Common myeloid progenitor, CD34-positive (primary cell): ENCODE results near the gene FKBP15.

Experiments used
- CTCF ChIA-PET: fragments of 350-600 bp; sonication (Branson Sonifier 250); formaldehyde crosslinking; loops from one replicate; lab custom pipeline; 2021; ENCODE audit warnings: antibody characterized with exemption; lab: Charles Lee
- POLR2A ChIA-PET: fragments of 350-600 bp; sonication (Branson Sonifier 250); formaldehyde crosslinking; loops from one replicate; lab custom pipeline; 2021; ENCODE audit warnings: antibody characterized with exemption; lab: Charles Lee
- DNase-seq, 3 donors: peaks; one replicate each; pipeline versions ENCODE4 v3.0.0 to v3.0.0-alpha.2; 2013
- H3K27ac ChIP-seq, 2 experiments: 1 replicate in 1 of 2; 2 replicates in 1 of 2; pipeline ENCODE4 v1.7.0; 2013; ENCODE audit warnings: inconsistent platforms in 2 of 2, low read length in 2 of 2, mild to moderate bottlenecking in 2 of 2, low read depth in 1 of 2, moderate library complexity in 1 of 2; ENCODE audit not compliant: severe bottlenecking in 2 of 2, insufficient read depth in 1 of 2, poor library complexity in 1 of 2
- H3K27me3 ChIP-seq, 5 experiments: replicated peaks in 2 of 5; 1 replicate in 3 of 5; 2 replicates in 2 of 5; pipeline versions ENCODE4 v1.6.1 to v1.7.0; 2013; ENCODE audit warnings: low read length in 4 of 5, mild to moderate bottlenecking in 2 of 5, moderate library complexity in 2 of 5, inconsistent platforms in 1 of 5; ENCODE audit not compliant: insufficient read depth in 5 of 5, control insufficient read depth in 4 of 5
- H3K36me3 ChIP-seq, 4 experiments: 1 replicate in 2 of 4; 2 replicates in 2 of 4; pipeline versions ENCODE4 v1.6.1 to v1.7.0; 2013; ENCODE audit warnings: low read length in 3 of 4, control low read depth in 1 of 4, mild to moderate bottlenecking in 1 of 4; ENCODE audit not compliant: control insufficient read depth in 4 of 4, insufficient read depth in 4 of 4
- H3K4me1 ChIP-seq, 4 experiments: 1 replicate in 3 of 4; 2 replicates in 1 of 4; pipeline versions ENCODE4 v1.6.1 to v1.7.1; 2013; ENCODE audit warnings: low read length in 3 of 4, mild to moderate bottlenecking in 3 of 4, control low read depth in 1 of 4, inconsistent platforms in 1 of 4, moderate library complexity in 1 of 4; ENCODE audit not compliant: control insufficient read depth in 4 of 4, insufficient read depth in 4 of 4; ENCODE audit errors: control extremely low read depth in 1 of 4
- H3K4me3 ChIP-seq, 7 experiments: 1 replicate in 4 of 7; 2 replicates in 3 of 7; pipeline versions ENCODE4 v1.5.1 to v1.7.0; 2013; ENCODE audit warnings: mild to moderate bottlenecking in 7 of 7, low read length in 6 of 7, moderate library complexity in 6 of 7, inconsistent platforms in 2 of 7, low read depth in 2 of 7, control low read depth in 1 of 7; ENCODE audit not compliant: insufficient read depth in 4 of 7, control insufficient read depth in 1 of 7; ENCODE audit errors: extremely low read depth in 1 of 7
- H3K9me3 ChIP-seq, 5 experiments: 1 replicate in 4 of 5; 2 replicates in 1 of 5; pipeline versions ENCODE4 v1.6.1 to v1.7.1; 2013; ENCODE audit warnings: low read length in 4 of 5, mild to moderate bottlenecking in 2 of 5, inconsistent platforms in 1 of 5, low read depth in 1 of 5, moderate library complexity in 1 of 5; ENCODE audit not compliant: control insufficient read depth in 4 of 5, insufficient read depth in 2 of 5; ENCODE audit errors: control extremely low read depth in 1 of 5
- WGBS: methylation state at CpG from one replicate; pipeline ENCODE4 v1.1.5; 2013; ENCODE audit not compliant: insufficient coverage; 5-methylcytosine and 5-hydroxymethylcytosine counted together

Gene FKBP15

GRCh38 chr9:113177251-113177650 lies 43.8 kb downstream of the FKBP15 start:
- DNase-seq: no peak
- CTCF ChIA-PET: no interaction called here
- no CpG with 5 or more reads among the region's 2 CpGs for WGBS
- H3K4me3 ChIP-seq: no peak overlapping the region
- H3K9me3 ChIP-seq: no peaks in the 10 kb centered on the region
- POLR2A ChIA-PET: no interaction called here
- peaks cover 20 to 78% (median 51%) of the 10 kb centered on the region in 4 experiments for H3K36me3 ChIP-seq
- no peaks in the 10 kb centered on the region for H3K4me1 ChIP-seq
- no peak overlapping the region for H3K27ac ChIP-seq
- H3K27me3 ChIP-seq: no peaks in the 10 kb centered on the region

- POLR2A ChIA-PET: no interaction called here
- CTCF ChIA-PET: interaction anchor here (0.7 kb wide), 1 partner anchor 8 kb away, joined by 3 read pairs; no protein-coding TSS in a partner anchor
- no peak for DNase-seq
- no peaks in the 10 kb centered on the region for H3K9me3 ChIP-seq
- H3K27ac ChIP-seq: no peak overlapping the region
- H3K27me3 ChIP-seq: no peaks in the 10 kb centered on the region
- H3K36me3 ChIP-seq: peaks cover 20 to 74% (median 49%) of the 10 kb centered on the region in 4 experiments
- no peaks in the 10 kb centered on the region for H3K4me1 ChIP-seq
- H3K4me3 ChIP-seq: no peak overlapping the region
- 97% methylated on average over 6 of the region's 6 CpGs for WGBS
These were observed 44.3 kb downstream of the FKBP15 start for GRCh38 chr9:113176803-113177202.

GRCh38 chr9:113173341-113173740 lies 47.7 kb downstream of the FKBP15 start:
- 100% methylated on average over 3 of the region's 3 CpGs for WGBS
- POLR2A ChIA-PET: no interaction called here
- Histone ChIP-seq H3K36me3 (peaks cover 18 to 80% (median 63%) of the 10 kb centered on the region in 4 experiments), H3K27me3 (no peaks in the 10 kb centered on the region), H3K4me1 (no peaks in the 10 kb centered on the region), H3K4me3 (no peak overlapping the region), H3K27ac (no peak overlapping the region), H3K9me3 (no peaks in the 10 kb centered on the region)
- DNase-seq: no peak
- CTCF ChIA-PET: interaction anchor here (0.6 to 1.9 kb wide), 5 partner anchors 10 to 939 kb away, joined by 3 to 13 read pairs (median 5); partner anchors contain the start of gene SLC31A2

- Histone ChIP-seq H3K36me3 (peaks cover 12 to 93% (median 77%) of the 10 kb centered on the region in 4 experiments), H3K9me3 (no peaks in the 10 kb centered on the region), H3K27ac (no peak overlapping the region), H3K4me1 (no peaks in the 10 kb centered on the region), H3K27me3 (no peaks in the 10 kb centered on the region), H3K4me3 (no peak overlapping the region)
- ChIA-PET POLR2A (no interaction called here), CTCF (no interaction called here)
- WGBS: 100% methylated on average over 1 of the region's 5 CpGs
- no peak for DNase-seq
These were observed 52.3 kb downstream of the FKBP15 start for GRCh38 chr9:113168809-113169208.

- H3K4me3 ChIP-seq: no peak overlapping the region
- no peak overlapping the region for H3K27ac ChIP-seq
- H3K27me3 ChIP-seq: no peaks in the 10 kb centered on the region
- CTCF ChIA-PET: interaction anchor here (1.3 kb wide), 1 partner anchor 14 kb away, joined by 5 read pairs; the partner anchor contains the start of gene SLC31A2
- peaks cover 14 to 97% (median 80%) of the 10 kb centered on the region in 4 experiments for H3K36me3 ChIP-seq
- no peaks in the 10 kb centered on the region for H3K4me1 ChIP-seq
- H3K9me3 ChIP-seq: no peaks in the 10 kb centered on the region
- DNase-seq: no peak
- POLR2A ChIA-PET: no interaction called here
- WGBS: 87% methylated on average over 4 of the region's 4 CpGs
These were observed 55.0 kb downstream of the FKBP15 start for GRCh38 chr9:113166039-113166438.

GRCh38 chr9:113164536-113165300 lies 56.4 kb downstream of the FKBP15 start:
- peaks cover 15 to 94% (median 71%) of the 10 kb centered on the region in 4 experiments for H3K36me3 ChIP-seq
- ChIA-PET CTCF (interaction anchor here (3.0 kb wide), 1 partner anchor 9 kb away, joined by 13 read pairs; no protein-coding TSS in a partner anchor), POLR2A (no interaction called here)
- WGBS: 73% methylated on average over 4 of the region's 4 CpGs
- no peaks in the 10 kb centered on the region for H3K9me3 ChIP-seq
- no peaks in the 10 kb centered on the region for H3K27me3 ChIP-seq
- no peaks in the 10 kb centered on the region for H3K4me1 ChIP-seq
- H3K27ac ChIP-seq: no peak overlapping the region
- no peak overlapping the region for H3K4me3 ChIP-seq
- DNase-seq: no peak

- ChIA-PET CTCF (interaction anchor here (1.1 to 3.4 kb wide), 4 partner anchors 10 to 14 kb away, joined by 3 to 14 read pairs (median 10); partner anchors contain the start of gene SLC31A2), POLR2A (no interaction called here)
- 61% methylated on average over 3 of the region's 3 CpGs for WGBS
- H3K9me3 ChIP-seq: no peaks in the 10 kb centered on the region
- no peak overlapping the region for H3K27ac ChIP-seq
- no peaks in the 10 kb centered on the region for H3K27me3 ChIP-seq
- no peak for DNase-seq
- H3K36me3 ChIP-seq: peaks cover 15 to 91% (median 63%) of the 10 kb centered on the region in 4 experiments
- no peak overlapping the region for H3K4me3 ChIP-seq
- no peaks in the 10 kb centered on the region for H3K4me1 ChIP-seq
These were observed 58.1 kb downstream of the FKBP15 start for GRCh38 chr9:113163001-113163400.
